ENCODE data around the gene KCNAB1.

KCNAB1 gene

DNA sequence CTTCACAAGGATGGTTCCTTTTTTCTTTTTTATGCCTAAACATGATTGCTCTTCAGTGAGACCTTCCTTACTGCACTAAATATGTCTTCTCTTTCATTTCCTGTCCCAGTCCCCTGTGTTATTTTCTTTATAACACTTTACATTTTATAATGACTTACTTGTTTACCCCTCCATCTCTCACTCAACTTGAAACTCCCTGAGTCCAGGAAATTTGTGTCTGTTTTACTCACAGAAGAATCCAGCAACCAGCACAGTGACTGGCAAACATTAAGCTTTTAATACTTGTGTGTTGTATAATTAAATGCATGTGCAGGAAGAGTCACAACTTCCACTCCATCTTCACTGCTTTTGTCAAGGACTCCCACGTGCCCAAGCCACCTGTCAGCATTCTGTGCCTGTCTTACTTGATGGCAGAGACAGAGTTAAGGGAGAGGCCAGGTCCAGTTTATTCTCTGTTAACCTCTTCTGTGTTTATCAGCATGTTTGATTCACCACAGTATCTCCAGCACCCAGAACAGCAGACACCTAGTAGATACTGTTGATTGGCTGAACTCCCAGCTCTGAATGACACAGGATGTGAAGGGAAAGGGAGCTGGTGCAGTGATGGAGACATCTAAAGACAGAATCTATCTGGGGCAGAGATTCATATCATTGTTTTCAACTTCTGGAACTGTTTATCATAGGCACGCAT, 391.8 kb downstream of the KCNAB1 start:
- no peak for DNase-seq

- DNase-seq = no peak
Observed at GRCh38 chr3:156513619-156514018, 393.2 kb downstream of the KCNAB1 start.

DNA sequence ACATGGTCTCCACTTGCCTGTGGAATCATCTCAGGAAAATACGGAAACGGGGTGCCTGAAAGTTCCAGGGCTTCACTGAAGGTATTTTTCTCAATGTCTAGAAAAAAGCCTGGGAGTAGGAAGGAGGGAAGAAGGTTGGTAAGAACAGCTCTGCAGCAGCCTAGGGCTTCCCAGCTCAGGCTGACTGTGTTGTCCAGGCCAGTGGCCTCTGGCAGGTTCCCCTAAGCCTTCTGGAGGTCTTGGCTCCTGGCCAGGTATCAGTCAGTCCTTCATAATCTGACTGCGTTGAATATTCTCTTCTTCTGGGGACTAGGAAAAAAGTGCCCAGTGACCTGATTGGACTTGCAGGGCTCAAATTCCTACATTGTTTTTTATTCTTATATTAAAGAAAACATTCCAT, 395.9 kb downstream of the KCNAB1 start:
- DNase-seq = no peak

DNA sequence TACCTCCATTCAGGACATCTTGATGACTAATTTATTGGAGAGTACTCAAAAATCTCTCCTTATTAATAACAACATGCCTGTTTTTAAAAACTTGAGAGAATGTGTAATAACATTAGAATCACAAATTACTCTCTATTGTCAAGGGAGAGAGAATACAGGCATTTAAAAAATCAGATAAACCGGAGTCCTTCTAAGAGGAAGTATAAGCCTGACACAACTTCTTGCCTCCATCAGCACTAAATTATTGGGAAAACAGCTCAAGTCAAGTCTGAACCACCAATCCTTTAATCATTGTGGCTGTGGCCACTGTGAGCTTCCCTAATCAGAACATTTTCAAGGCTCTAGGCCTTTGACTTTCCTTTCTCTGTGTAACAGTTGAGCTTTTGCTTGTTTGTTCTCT, 396.6 kb downstream of the KCNAB1 start:
- no peak for DNase-seq

- DNase-seq = no peak
Observed at GRCh38 chr3:156518726-156519125, 398.3 kb downstream of the KCNAB1 start.

GRCh38 chr3:156519758-156520162, 399.4 kb downstream of the KCNAB1 start:
- no peak for DNase-seq

DNA sequence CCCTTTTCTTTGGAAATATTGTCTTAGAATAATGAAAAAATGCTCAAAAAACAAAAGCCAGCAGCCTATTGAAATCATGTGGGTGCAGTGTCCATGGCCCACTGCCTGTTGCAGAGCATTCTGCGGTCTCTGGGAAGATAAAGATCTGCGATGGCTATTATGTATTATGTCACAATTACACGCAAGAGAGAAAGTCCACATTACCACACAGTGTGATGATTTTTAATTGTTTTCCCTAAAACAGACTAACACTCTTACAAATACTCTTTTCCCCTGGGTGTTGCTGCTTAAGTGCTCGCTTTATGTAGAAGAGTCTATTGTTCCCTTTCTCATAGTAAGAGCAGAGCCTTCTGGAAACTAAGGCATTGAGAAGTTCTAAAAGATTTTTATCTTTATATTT, 402.3 kb downstream of the KCNAB1 start:
- DNase-seq = peak; percentile 57

DNA sequence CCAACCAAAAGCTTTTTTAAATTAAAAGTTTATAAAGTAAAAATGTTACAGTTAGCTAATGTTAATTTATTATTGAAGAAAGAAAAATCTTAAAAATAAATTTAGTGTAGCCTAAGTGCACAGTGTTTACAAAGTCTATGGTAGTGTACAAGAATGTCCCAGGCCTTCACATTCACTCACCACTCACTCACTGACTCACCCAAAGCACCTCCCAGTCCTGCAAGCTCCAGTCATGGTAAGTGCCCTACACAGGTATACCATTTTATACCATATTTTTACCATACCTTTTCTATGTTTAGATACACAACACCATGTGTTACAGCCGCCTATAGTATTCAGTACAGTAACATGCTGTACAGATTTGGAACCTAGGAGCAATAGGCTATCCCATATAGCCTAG, 405.4 kb downstream of the KCNAB1 start:
- no peak for DNase-seq

- no peak for DNase-seq
Observed at GRCh38 chr3:156527060-156527459, 406.7 kb downstream of the KCNAB1 start.

DNA sequence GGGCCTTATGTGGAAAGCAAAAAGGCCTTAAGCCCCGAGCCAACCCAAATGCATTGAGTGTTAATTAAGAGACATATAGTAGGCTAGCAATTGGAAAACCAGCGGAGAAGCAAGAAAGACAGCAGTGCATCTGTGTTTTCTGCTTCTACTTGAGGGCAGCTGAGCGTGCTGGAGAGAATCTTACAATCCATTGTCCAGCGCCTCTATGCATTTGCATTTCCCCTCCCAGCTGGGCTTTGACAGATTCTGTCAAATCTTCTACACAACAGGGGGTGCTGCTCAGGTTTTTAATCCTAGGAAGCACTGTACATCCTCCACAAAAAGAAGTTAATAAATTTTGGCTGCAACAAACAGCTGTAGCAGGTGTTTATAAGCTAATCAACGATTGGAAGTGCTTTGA, 410.6 kb downstream of the KCNAB1 start:
- DNase-seq = no peak

GRCh38 chr3:156532730-156533129, 412.4 kb downstream of the KCNAB1 start:
- no peak for DNase-seq

DNA sequence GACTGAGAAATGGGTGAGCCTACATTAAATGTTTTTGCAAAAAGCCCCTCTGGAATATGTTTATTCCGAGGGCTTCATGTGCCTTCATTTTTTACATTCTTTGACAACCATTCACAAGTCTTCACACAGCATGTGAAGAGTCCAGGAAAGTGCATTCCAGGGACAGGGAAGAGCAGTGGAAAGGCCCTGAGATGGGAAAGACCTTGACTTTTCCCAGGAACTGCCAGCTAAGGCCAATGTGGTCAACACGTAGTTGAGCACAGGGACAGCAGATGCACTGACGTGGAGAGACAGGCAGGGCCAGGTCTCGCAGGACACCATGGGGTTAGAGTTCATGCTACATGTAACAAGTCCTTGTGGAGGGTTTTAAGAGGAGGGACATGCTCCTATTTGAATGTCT, 412.8 kb downstream of the KCNAB1 start:
- no peak for DNase-seq

GRCh38 chr3:156535162-156535627, 414.8 kb downstream of the KCNAB1 start:
- peak; percentile 26 for DNase-seq

GRCh38 chr3:156535798-156536197, 415.4 kb downstream of the KCNAB1 start:
- DNase-seq = no peak

- no peak for DNase-seq
Observed at GRCh38 chr3:156536524-156537316, 416.3 kb downstream of the KCNAB1 start.

GRCh38 chr3:156539051-156539450, 418.7 kb downstream of the KCNAB1 start:
- DNase-seq = no peak

DNA sequence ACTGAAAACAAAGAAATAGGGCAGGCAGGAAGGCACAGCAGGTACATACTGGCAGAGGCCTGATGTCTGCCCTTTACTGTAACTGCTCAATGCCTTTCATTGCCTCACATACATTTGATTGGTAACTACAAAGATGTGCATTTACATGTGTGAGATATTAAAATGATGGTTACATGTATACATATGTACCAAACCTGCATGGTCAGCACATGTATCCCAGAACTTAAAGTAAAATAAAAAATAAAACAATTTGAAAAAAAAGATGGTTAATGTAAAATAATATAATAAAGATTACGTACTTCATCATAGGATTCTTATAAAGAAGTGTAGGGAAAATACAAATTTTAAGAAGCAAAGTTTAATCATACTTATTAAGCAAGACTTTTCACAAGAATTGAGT, 419.4 kb downstream of the KCNAB1 start:
- DNase-seq = no peak

GRCh38 chr3:156542101-156543042, 422.0 kb downstream of the KCNAB1 start:
- DNase-seq = no peak

- DNase-seq = no peak
Observed at GRCh38 chr3:156543043-156543555, 422.7 kb downstream of the KCNAB1 start.

DNA sequence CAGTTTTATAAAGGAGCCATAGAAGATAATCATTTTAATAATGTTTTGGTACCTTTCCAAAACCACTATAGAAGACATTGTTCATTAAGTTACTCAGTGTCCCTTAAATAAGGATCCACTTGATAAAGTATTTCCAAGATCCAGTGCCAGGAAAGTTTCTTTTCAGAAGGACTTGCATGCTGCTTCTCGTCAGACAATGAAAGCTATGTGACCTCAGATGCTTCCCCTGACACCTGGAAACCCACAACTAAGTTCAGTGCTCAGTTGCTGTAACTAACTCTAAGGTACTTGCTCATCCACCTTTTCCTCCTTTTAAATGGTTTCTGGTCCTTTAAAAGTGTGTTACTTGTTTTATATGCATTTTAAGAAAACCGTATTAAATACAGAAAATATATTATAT, 427.3 kb downstream of the KCNAB1 start:
- DNase-seq = no peak

DNA sequence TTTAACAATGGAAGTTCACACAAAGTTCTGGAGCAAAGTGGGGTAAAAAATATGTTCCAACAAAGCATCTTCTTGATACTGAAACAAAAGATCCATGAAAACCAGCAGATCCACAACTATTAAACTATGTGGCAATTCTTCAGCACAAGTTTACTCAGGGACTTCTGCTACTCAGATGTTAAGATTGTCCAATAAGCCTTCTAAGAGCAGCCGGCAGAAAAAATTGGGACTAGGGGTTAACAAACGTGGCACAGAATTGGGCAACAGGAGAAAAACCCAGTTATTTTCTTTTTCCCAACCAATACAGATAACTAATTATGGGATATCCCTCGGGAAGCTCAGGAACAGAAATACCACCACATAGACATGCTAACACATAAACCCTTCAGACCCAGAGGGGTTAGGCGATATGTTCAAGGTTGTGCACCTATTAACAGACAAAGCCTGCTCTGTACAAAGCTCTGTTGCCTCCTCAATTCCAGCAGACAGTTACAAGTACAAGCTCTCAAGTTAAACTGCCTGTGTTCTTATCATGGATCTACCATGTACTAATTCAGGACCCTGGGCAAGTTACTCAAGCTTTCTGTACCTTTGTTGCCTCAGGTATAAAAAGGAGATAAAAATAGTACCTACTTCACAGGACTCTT, 427.8 kb downstream of the KCNAB1 start:
- no peak for DNase-seq

DNA sequence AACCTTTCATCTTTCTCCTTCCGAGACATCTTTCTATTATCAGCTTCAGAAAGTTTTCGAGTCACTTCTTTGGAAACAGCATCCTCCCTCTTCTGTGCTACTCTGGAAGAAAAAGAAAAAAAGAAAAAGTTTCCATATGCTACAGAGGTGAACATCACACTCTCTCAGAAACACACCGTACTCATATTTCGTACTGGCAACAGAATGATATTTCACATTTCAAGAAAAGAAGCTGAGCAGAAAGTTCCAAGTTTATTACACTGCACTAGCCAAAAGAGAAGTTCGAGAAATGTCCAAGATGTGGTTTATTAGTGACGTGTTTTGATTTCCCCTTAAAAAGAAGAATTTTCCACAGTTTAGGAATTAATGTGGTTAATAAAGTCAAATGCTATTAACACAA, 428.5 kb downstream of the KCNAB1 start:
- DNase-seq = no peak

DNA sequence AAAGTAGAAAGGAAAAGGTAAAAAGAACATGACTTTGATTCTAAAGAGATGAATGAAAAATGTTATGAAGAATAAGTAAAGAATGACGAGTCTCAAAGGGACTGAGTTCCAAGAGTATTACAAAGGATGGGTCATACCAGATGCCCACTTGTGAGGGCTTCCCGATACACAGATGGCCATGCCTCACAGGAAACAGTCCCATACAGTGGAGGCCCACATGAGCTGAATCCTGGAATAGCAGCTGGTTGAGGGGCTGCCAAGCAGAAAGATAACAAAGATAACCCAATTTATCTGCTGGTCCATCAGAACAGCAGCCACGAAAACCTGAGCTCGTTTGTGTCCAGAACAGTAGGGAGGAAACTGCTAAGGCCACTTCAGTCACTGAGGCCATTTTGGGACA, 430.9 kb downstream of the KCNAB1 start:
- no peak for DNase-seq
